Measurements from ENCODE around the gene RBBP7. TPM values are rescaled to one million over a fixed set of nuclear protein-coding genes. Genes with fewer than 3 reads are reported as not detected.

RBBP7 gene
- total RNA-seq, 1 donor from 2014 or later: 235 TPM

GRCh38 chrX:16851827-16852226, 18.3 kb downstream of the RBBP7 start:
- DNase-seq (ENCODE audit: low spot score, unreplicated experiment): no peak
- Mint-ChIP-seq H3K36me3 (ENCODE audit: insufficient read depth) (peaks cover 39% of the 10 kb centered on the region), H3K27ac (no peak overlapping the region), H3K27me3 (no peaks in the 10 kb centered on the region), H3K4me3 (ENCODE audit: low read depth) (no peak overlapping the region), H3K4me1 (ENCODE audit: low read depth) (no peaks in the 10 kb centered on the region), H3K9me3 (ENCODE audit: low read depth) (peaks cover 2% of the 10 kb centered on the region)
- no peak for TF ChIP-seq CTCF (IDR thresholded peaks at IDR 0.05; ENCODE audit: unreplicated experiment)

- Mint-ChIP-seq H3K4me3 (ENCODE audit: low read depth) (no peak overlapping the region), H3K4me1 (ENCODE audit: low read depth) (no peaks in the 10 kb centered on the region), H3K27me3 (no peaks in the 10 kb centered on the region), H3K27ac (no peak overlapping the region), H3K36me3 (ENCODE audit: insufficient read depth) (peaks cover 36% of the 10 kb centered on the region), H3K9me3 (ENCODE audit: low read depth) (no peaks in the 10 kb centered on the region)
- DNase-seq (ENCODE audit: low spot score, unreplicated experiment): no peak
- no peak for TF ChIP-seq CTCF (IDR thresholded peaks at IDR 0.05; ENCODE audit: unreplicated experiment)
Observed at GRCh38 chrX:16851421-16851820, 18.7 kb downstream of the RBBP7 start.

- Mint-ChIP-seq H3K9me3 (ENCODE audit: low read depth) (no peaks in the 10 kb centered on the region), H3K27ac (no peak overlapping the region), H3K27me3 (no peaks in the 10 kb centered on the region), H3K4me1 (ENCODE audit: low read depth) (peaks cover 3% of the 10 kb centered on the region), H3K4me3 (ENCODE audit: low read depth) (no peak overlapping the region), H3K36me3 (ENCODE audit: insufficient read depth) (peaks cover 39% of the 10 kb centered on the region)
- DNase-seq (ENCODE audit: low spot score, unreplicated experiment): no peak
- TF ChIP-seq CTCF (IDR thresholded peaks at IDR 0.05; ENCODE audit: unreplicated experiment): no peak
Observed at GRCh38 chrX:16848541-16848940, 21.6 kb downstream of the RBBP7 start.

- no peak for TF ChIP-seq CTCF (IDR thresholded peaks at IDR 0.05; ENCODE audit: unreplicated experiment)
- Mint-ChIP-seq H3K27me3 (no peaks in the 10 kb centered on the region), H3K4me3 (ENCODE audit: low read depth) (no peak overlapping the region), H3K4me1 (ENCODE audit: low read depth) (peaks cover 5% of the 10 kb centered on the region), H3K9me3 (ENCODE audit: low read depth) (no peaks in the 10 kb centered on the region), H3K36me3 (ENCODE audit: insufficient read depth) (peaks cover 41% of the 10 kb centered on the region), H3K27ac (no peak overlapping the region)
- DNase-seq (ENCODE audit: low spot score, unreplicated experiment): no peak
Observed at GRCh38 chrX:16845686-16846085, 24.5 kb downstream of the RBBP7 start.

- H3K36me3 Mint-ChIP-seq (ENCODE audit: insufficient read depth): peaks cover 37% of the 10 kb centered on the region
Observed at GRCh38 chrX:16843208-16843909, 26.8 kb downstream of the RBBP7 start.

More at GRCh38 chrX:16843208-16843909, 26.8 kb downstream of the RBBP7 start:
- Mint-ChIP-seq H3K4me3 (ENCODE audit: low read depth) (no peak overlapping the region), H3K4me1 (ENCODE audit: low read depth) (peaks cover 17% of the 10 kb centered on the region), H3K9me3 (ENCODE audit: low read depth) (no peaks in the 10 kb centered on the region), H3K27ac (peak overlapping the region; percentile 69), H3K27me3 (no peaks in the 10 kb centered on the region)
- no peak for DNase-seq (ENCODE audit: low spot score, unreplicated experiment)
- TF ChIP-seq CTCF (IDR thresholded peaks at IDR 0.05; ENCODE audit: unreplicated experiment): no peak

All from progenitor cell of endocrine pancreas (in vitro differentiated cells).